Retinal pigment epithelial cell (primary cell): ENCODE data around the gene CRMP1.

Experiments
- DNase-seq: peaks from one replicate; pipeline ENCODE4 v3.0.0-alpha.2; 2010; ENCODE audit warnings: low read depth
- H3K4me3 ChIP-seq: 2 replicates; pipeline ENCODE4 v1.5.1; 2011; ENCODE audit warnings: mild to moderate bottlenecking, low read length, control low read depth, moderate library complexity
- CTCF ChIP-seq: conservative IDR thresholded peaks from 2 replicates; pipeline ENCODE4 v1.5.1; 2011; ENCODE audit warnings: low read depth, low read length, control low read depth, inconsistent platforms

Gene CRMP1

GRCh38 chr4:5921101-5921980 is 28.5 kb upstream of the CRMP1 start:
- no peak for DNase-seq
- H3K4me3 ChIP-seq, result no peak overlapping the region
- no peak for TF ChIP-seq CTCF

- TF ChIP-seq CTCF, result no peak
- no peak for DNase-seq
- H3K4me3 ChIP-seq, result no peak overlapping the region
Measured at GRCh38 chr4:5919571-5919970, 26.7 kb upstream of the CRMP1 start.

- no peak for TF ChIP-seq CTCF
- DNase-seq, result no peak
Measured at GRCh38 chr4:5919044-5919443, 26.2 kb upstream of the CRMP1 start.

GRCh38 chr4:5918331-5918985 is 25.6 kb upstream of the CRMP1 start:
- DNase-seq, result no peak
- no peak overlapping the region for H3K4me3 ChIP-seq
- TF ChIP-seq CTCF, result no peak

More at GRCh38 chr4:5919044-5919443, 26.2 kb upstream of the CRMP1 start:
- H3K4me3 ChIP-seq, result no peak overlapping the region

GRCh38 chr4:5917672-5918071 is 24.8 kb upstream of the CRMP1 start:
- no peak for DNase-seq
- H3K4me3 ChIP-seq, result no peak overlapping the region
- no peak for TF ChIP-seq CTCF

GRCh38 chr4:5916229-5916628 is 23.3 kb upstream of the CRMP1 start:
- no peak for DNase-seq
- H3K4me3 ChIP-seq, result no peak overlapping the region
- TF ChIP-seq CTCF, result no peak
